Neural cell (in vitro differentiated cells): ENCODE results near the gene VIT. TPM values are rescaled to one million over a fixed set of nuclear protein-coding genes. Genes with fewer than 3 reads are reported as not detected.
"Not testable (repeated sequence)": the region's sequence is repeated elsewhere in the genome, so short reads cannot be mapped to it uniquely, and the experiment has no call there.

Experiments
- H2AFZ ChIP-seq: fragments of 200-600, 300-800 bp; sonication (generic), shearing (Covaris generic); 2 replicates; pipeline ENCODE4 v1.6.0; 2014; ENCODE audit warnings: low read depth, mild to moderate bottlenecking, antibody characterized with exemption, low read length, moderate library complexity
- H3F3A ChIP-seq: fragments of 200-600 bp; shearing (Covaris generic); 2 replicates; pipeline ENCODE4 v1.6.1; 2016; ENCODE audit warnings: mild to moderate bottlenecking, moderate library complexity, mixed read lengths, antibody characterized with exemption, low read length; ENCODE audit not compliant: insufficient read depth, poor library complexity, severe bottlenecking
- H3K27ac ChIP-seq: fragments of 200-600, 300-800 bp; sonication (generic), shearing (Covaris generic); 2 replicates; pipeline ENCODE4 v1.5.1; 2014; ENCODE audit warnings: mild to moderate bottlenecking, low read length, moderate library complexity
- H3K27me3 ChIP-seq: fragments of 300-800, 200-600 bp; sonication (generic), shearing (Covaris generic); 2 replicates; pipeline ENCODE4 v1.6.0; 2014; ENCODE audit warnings: mild to moderate bottlenecking, low read depth, low read length, moderate library complexity; ENCODE audit not compliant: insufficient read depth
- H3K36me3 ChIP-seq: fragments of 300-800, 200-600 bp; sonication (generic), shearing (Covaris generic); 2 replicates; pipeline ENCODE4 v1.5.1; 2014; ENCODE audit warnings: mild to moderate bottlenecking, antibody characterized with exemption, low read length, moderate library complexity; ENCODE audit not compliant: insufficient read depth
- H3K4me2 ChIP-seq: fragments of 300-800, 200-600 bp; sonication (generic), shearing (Covaris generic); 2 replicates; pipeline ENCODE4 v1.6.0; 2014; ENCODE audit warnings: mild to moderate bottlenecking, low read length
- H3K4me3 ChIP-seq: fragments of 300-800, 200-600 bp; sonication (generic), shearing (Covaris generic); 2 replicates; pipeline ENCODE4 v1.5.1; 2014; ENCODE audit warnings: mild to moderate bottlenecking, low read length, moderate library complexity
- H3K79me2 ChIP-seq: fragments of 200-600 bp; shearing (Covaris generic); replicated peaks from 2 replicates; pipeline ENCODE4 v1.6.0; 2014; ENCODE audit warnings: mild to moderate bottlenecking, low read length, moderate library complexity; ENCODE audit not compliant: insufficient read depth
- H3K9ac ChIP-seq: fragments of 300-800, 200-600 bp; sonication (generic), shearing (Covaris generic); 2 replicates; pipeline ENCODE4 v1.6.1; 2016; ENCODE audit warnings: mild to moderate bottlenecking, low read length, mixed read lengths
- H3K9me2 ChIP-seq: fragments of 200-600 bp; shearing (Covaris generic); 2 replicates; pipeline ENCODE4 v1.6.1; 2016; ENCODE audit warnings: mild to moderate bottlenecking, low read length, mixed read lengths; ENCODE audit not compliant: insufficient read depth
- H3K9me3 ChIP-seq: fragments of 200-600, 300-800 bp; sonication (generic), shearing (Covaris generic); 2 replicates; pipeline ENCODE4 v1.6.1; 2016; ENCODE audit warnings: mild to moderate bottlenecking, mixed run types, low read length, moderate library complexity, mixed read lengths
- H4K20me1 ChIP-seq: fragments of 200-600 bp; shearing (Covaris generic); 2 replicates; pipeline ENCODE4 v1.6.1; 2016; ENCODE audit warnings: mild to moderate bottlenecking, mixed run types; ENCODE audit not compliant: insufficient read depth
- CTCF ChIP-seq: fragments of 450-650 bp; IDR thresholded peaks from 2 replicates; pipeline ENCODE4 v1.5.1; 2014; ENCODE audit warnings: antibody characterized with exemption, mild to moderate bottlenecking, moderate library complexity; ENCODE audit not compliant: poor library complexity, severe bottlenecking
- EP300 ChIP-seq: fragments of 450-650 bp; conservative IDR thresholded peaks from 2 replicates; pipeline ENCODE4 v1.6.1; 2014; ENCODE audit warnings: antibody characterized with exemption, mild to moderate bottlenecking, moderate library complexity; ENCODE audit not compliant: poor library complexity, severe bottlenecking
- EZH2 ChIP-seq: fragments of 200-600, 300-800 bp; shearing (Covaris generic), sonication (generic); IDR thresholded peaks from 2 replicates; pipeline ENCODE4 v1.6.1; 2014; ENCODE audit warnings: antibody characterized with exemption, low read length, borderline replicate concordance, mild to moderate bottlenecking; ENCODE audit not compliant: insufficient read depth, poor library complexity, severe bottlenecking
- MXI1 ChIP-seq: fragments of 450-650 bp; conservative IDR thresholded peaks from 2 replicates; pipeline ENCODE4 v1.6.1; 2014; ENCODE audit warnings: antibody characterized with exemption, mild to moderate bottlenecking; ENCODE audit not compliant: poor library complexity, severe bottlenecking
- POLR2AphosphoS5 ChIP-seq: IDR thresholded peaks from 2 replicates; pipeline ENCODE4 v1.6.1; 2012
- RAD21 ChIP-seq: fragments of 450-650 bp; conservative IDR thresholded peaks from 2 replicates; pipeline ENCODE4 v1.6.1; 2014; ENCODE audit warnings: antibody characterized with exemption, mild to moderate bottlenecking, moderate library complexity
- REST ChIP-seq: IDR thresholded peaks from 2 replicates; pipeline ENCODE4 v1.6.1; 2012; ENCODE audit warnings: borderline replicate concordance
- SMC3 ChIP-seq: fragments of 450-650 bp; conservative IDR thresholded peaks from 2 replicates; pipeline ENCODE4 v1.6.1; 2014; ENCODE audit warnings: antibody characterized with exemption, mild to moderate bottlenecking, moderate library complexity; ENCODE audit not compliant: poor library complexity
- TAF1 ChIP-seq: IDR thresholded peaks from 2 replicates; pipeline ENCODE4 v1.6.1; 2012; ENCODE audit warnings: low read depth
- polyA plus RNA-seq: library from polyadenylated mRNA; depleted of rRNA; stranded (reverse); fragments of >200 nt; gene quantifications from 2 replicates; pipeline ENCODE4 v1.2.3, GENCODE V29; 2014

The VIT gene
- polyA plus RNA-seq, 1 donor from 2014 or later = not detected

GRCh38 chr2:36683002-36683401, 13.5 kb upstream of the VIT start:
- Histone ChIP-seq H3K4me2 (no peak overlapping the region), H3K9me2 (no peaks in the 10 kb centered on the region), H3K9me3 (no peaks in the 10 kb centered on the region), H2AFZ (no peak overlapping the region), H3K27ac (no peak overlapping the region), H3K36me3 (no peaks in the 10 kb centered on the region), H3K4me3 (no peak overlapping the region), H3K9ac (no peak overlapping the region), H3F3A (no peaks in the 10 kb centered on the region), H4K20me1 (no peaks in the 10 kb centered on the region), H3K27me3 (no peaks in the 10 kb centered on the region), H3K79me2 (no peaks in the 10 kb centered on the region)
- TF ChIP-seq MXI1 (no peak), EP300 (no peak), REST (no peak), CTCF (no peak), SMC3 (no peak), POLR2AphosphoS5 (no peak), RAD21 (no peak), TAF1 (no peak), EZH2 (no peak)

- H3K9me3 ChIP-seq, H2AFZ ChIP-seq: not testable (repeated sequence)
Observed at GRCh38 chr2:36688291-36688690, 8.2 kb upstream of the VIT start.

GRCh38 chr2:36689013-36689412, 7.5 kb upstream of the VIT start:
- not testable (repeated sequence) for H3K27me3 ChIP-seq, H3K9ac ChIP-seq, H3K9me3 ChIP-seq, H3K79me2 ChIP-seq, H2AFZ ChIP-seq, H3F3A ChIP-seq, H3K36me3 ChIP-seq, H3K27ac ChIP-seq, H4K20me1 ChIP-seq, H3K4me3 ChIP-seq, H3K4me2 ChIP-seq, H3K9me2 ChIP-seq

More at GRCh38 chr2:36688291-36688690, 8.2 kb upstream of the VIT start:
- not testable (repeated sequence) for H3F3A ChIP-seq, H4K20me1 ChIP-seq, H3K9me2 ChIP-seq, H3K4me2 ChIP-seq, H3K36me3 ChIP-seq, H3K27me3 ChIP-seq, H3K79me2 ChIP-seq, H3K27ac ChIP-seq, H3K9ac ChIP-seq, H3K4me3 ChIP-seq
